ENCODE data around the gene CEACAM4. TPM values are rescaled to one million over a fixed set of nuclear protein-coding genes. Genes with fewer than 3 reads are reported as not detected.
"Not testable (repeated sequence)": the region's sequence is repeated elsewhere in the genome, so short reads cannot be mapped to it uniquely, and the experiment has no call there.

The CEACAM4 gene
- total RNA-seq: not detected

- ChIA-PET POLR2A (no interaction called here), CTCF (interaction anchor here (0.9 kb wide), 1 partner anchor 15 kb away, joined by 3 read pairs; no protein-coding TSS in a partner anchor)
- H3K27me3 Mint-ChIP-seq: peaks cover 35% of the 10 kb centered on the region
- no peak for DNase-seq
- H3K4me1 Mint-ChIP-seq (ENCODE audit: low read depth): no peaks in the 10 kb centered on the region
- no peak within 1 kb of the TSS for H3K27ac Mint-ChIP-seq
- intact Hi-C loops (cut with micrococcal nuclease): no loop called here
- H3K9me3 Mint-ChIP-seq: peaks cover 13% of the 10 kb centered on the region
- no peak within 1 kb of the TSS for H3K4me3 Mint-ChIP-seq
- H3K36me3 Mint-ChIP-seq: no peaks in the 10 kb centered on the region
Measured at GRCh38 chr19:41626877-41627276, at the start of gene CEACAM4. Gene CEACAM4 (minus strand): TSS chr19:41627074. CDS start chr19:41626963, 111 bp downstream.

- no peaks in the 10 kb centered on the region for H3K36me3 Mint-ChIP-seq
- CTCF ChIA-PET: no interaction called here
- no peaks in the 10 kb centered on the region for H3K9me3 Mint-ChIP-seq
- intact Hi-C loops (cut with micrococcal nuclease): no loop called here
- POLR2A ChIA-PET: no interaction called here
- H3K27ac Mint-ChIP-seq: no peak overlapping the region
- no peak for DNase-seq
- no peaks in the 10 kb centered on the region for H3K4me1 Mint-ChIP-seq (ENCODE audit: low read depth)
- H3K4me3 Mint-ChIP-seq: no peak overlapping the region
- H3K27me3 Mint-ChIP-seq: peaks cover 40% of the 10 kb centered on the region
Measured at GRCh38 chr19:41671486-41671885, 44.6 kb upstream of the CEACAM4 start.

GRCh38 chr19:41670755-41671154 is 43.9 kb upstream of the CEACAM4 start:
- Mint-ChIP-seq H3K27me3 (peaks cover 40% of the 10 kb centered on the region), H3K36me3 (no peaks in the 10 kb centered on the region), H3K27ac (no peak overlapping the region), H3K9me3 (peaks cover 6% of the 10 kb centered on the region), H3K4me3 (no peak overlapping the region), H3K4me1 (ENCODE audit: low read depth) (no peaks in the 10 kb centered on the region)
- intact Hi-C loops (cut with micrococcal nuclease): no loop called here
- ChIA-PET CTCF (no interaction called here), POLR2A (no interaction called here)
- no peak for DNase-seq

- POLR2A ChIA-PET: no interaction called here
- Mint-ChIP-seq H3K4me1 (ENCODE audit: low read depth) (no peaks in the 10 kb centered on the region), H3K4me3 (no peak overlapping the region), H3K9me3 (peaks cover 26% of the 10 kb centered on the region), H3K36me3 (peaks cover 4% of the 10 kb centered on the region), H3K27me3 (peaks cover 42% of the 10 kb centered on the region), H3K27ac (no peak overlapping the region)
- CTCF ChIA-PET: interaction anchor here (1.2 kb wide), 1 partner anchor 21 kb away, joined by 9 read pairs; no protein-coding TSS in a partner anchor
- intact Hi-C loops (cut with micrococcal nuclease): no loop called here
- no peak for DNase-seq
Measured at GRCh38 chr19:41668315-41668714, 41.4 kb upstream of the CEACAM4 start.

GRCh38 chr19:41666075-41666474 is 39.2 kb upstream of the CEACAM4 start:
- no peak for DNase-seq
- H3K4me1 Mint-ChIP-seq (ENCODE audit: low read depth): no peaks in the 10 kb centered on the region
- no peak overlapping the region for H3K27ac Mint-ChIP-seq
- H3K4me3 Mint-ChIP-seq: no peak overlapping the region
- ChIA-PET POLR2A (no interaction called here), CTCF (interaction anchor here (1.0 kb wide), 1 partner anchor 41 kb away, joined by 3 read pairs; no protein-coding TSS in a partner anchor)
- intact Hi-C loops (cut with micrococcal nuclease): no loop called here
- H3K9me3 Mint-ChIP-seq: peaks cover 26% of the 10 kb centered on the region
- peaks cover 38% of the 10 kb centered on the region for H3K27me3 Mint-ChIP-seq
- H3K36me3 Mint-ChIP-seq: peaks cover 4% of the 10 kb centered on the region

GRCh38 chr19:41657157-41657556 is 30.3 kb upstream of the CEACAM4 start:
- ChIA-PET POLR2A (no interaction called here), CTCF (interaction anchor here (0.8 to 7.6 kb wide), 3 partner anchors 10 to 34 kb away, joined by 3 to 90 read pairs (median 26); no protein-coding TSS in a partner anchor)
- no peak for DNase-seq
- H3K36me3 Mint-ChIP-seq: peaks cover 5% of the 10 kb centered on the region
- peaks cover 33% of the 10 kb centered on the region for H3K27me3 Mint-ChIP-seq
- peaks cover 17% of the 10 kb centered on the region for H3K9me3 Mint-ChIP-seq
- no peak overlapping the region for H3K4me3 Mint-ChIP-seq
- intact Hi-C loops (cut with micrococcal nuclease): no loop called here
- peaks cover 14% of the 10 kb centered on the region for H3K4me1 Mint-ChIP-seq (ENCODE audit: low read depth)
- no peak overlapping the region for H3K27ac Mint-ChIP-seq

- H3K27me3 Mint-ChIP-seq: peaks cover 31% of the 10 kb centered on the region
- peak; percentile 24 for DNase-seq
Measured at GRCh38 chr19:41656756-41657155, 29.9 kb upstream of the CEACAM4 start.

GRCh38 chr19:41652250-41652649 is 25.4 kb upstream of the CEACAM4 start:
- ChIA-PET POLR2A (no interaction called here), CTCF (interaction anchor here (1.1 to 7.6 kb wide), 4 partner anchors 11 to 143 kb away, joined by 3 to 90 read pairs (median 4); no protein-coding TSS in a partner anchor)
- Mint-ChIP-seq H3K9me3 (peaks cover 17% of the 10 kb centered on the region), H3K27me3 (peaks cover 26% of the 10 kb centered on the region), H3K4me3 (no peak overlapping the region), H3K4me1 (ENCODE audit: low read depth) (peaks cover 12% of the 10 kb centered on the region), H3K36me3 (peaks cover 5% of the 10 kb centered on the region), H3K27ac (no peak overlapping the region)
- no peak for DNase-seq
- intact Hi-C loops (cut with micrococcal nuclease): no loop called here

More at GRCh38 chr19:41656756-41657155, 29.9 kb upstream of the CEACAM4 start:
- POLR2A ChIA-PET; intact Hi-C loops (cut with micrococcal nuclease); H3K27ac Mint-ChIP-seq; H3K4me3 Mint-ChIP-seq; H3K36me3 Mint-ChIP-seq: not testable (repeated sequence)
- Mint-ChIP-seq H3K4me1 (ENCODE audit: low read depth) (peaks cover 14% of the 10 kb centered on the region), H3K9me3 (peaks cover 17% of the 10 kb centered on the region)
- CTCF ChIA-PET: interaction anchor here (3.1 to 7.6 kb wide), 2 partner anchors 9 to 16 kb away, joined by 26 to 90 read pairs; no protein-coding TSS in a partner anchor

GRCh38 chr19:41649827-41650226 is 23.0 kb upstream of the CEACAM4 start:
- DNase-seq: no peak
- POLR2A ChIA-PET: no interaction called here
- H3K36me3 Mint-ChIP-seq: peaks cover 5% of the 10 kb centered on the region
- peaks cover 29% of the 10 kb centered on the region for H3K27me3 Mint-ChIP-seq
- intact Hi-C loops (cut with micrococcal nuclease): no loop called here
- no peak overlapping the region for H3K4me3 Mint-ChIP-seq
- CTCF ChIA-PET: interaction anchor here (1.5 to 4.8 kb wide), 2 partner anchors 12 to 104 kb away, joined by 4 to 50 read pairs; no protein-coding TSS in a partner anchor
- H3K9me3 Mint-ChIP-seq: peaks cover 14% of the 10 kb centered on the region
- H3K4me1 Mint-ChIP-seq (ENCODE audit: low read depth): no peaks in the 10 kb centered on the region
- H3K27ac Mint-ChIP-seq: no peak overlapping the region

- intact Hi-C loops (cut with micrococcal nuclease): no loop called here
- ChIA-PET CTCF (interaction anchor here (0.6 to 4.8 kb wide), 40 partner anchors 8 to 1851 kb away, joined by 3 to 50 read pairs (median 3); partner anchors contain the start of genes CEACAM7, DMAC2 and RPS19), POLR2A (interaction anchor here (0.6 kb wide), 1 partner anchor 216 kb away, joined by 3 read pairs; no protein-coding TSS in a partner anchor)
- Mint-ChIP-seq H3K27me3 (peaks cover 30% of the 10 kb centered on the region), H3K4me1 (ENCODE audit: low read depth) (no peaks in the 10 kb centered on the region), H3K9me3 (no peaks in the 10 kb centered on the region), H3K36me3 (no peaks in the 10 kb centered on the region), H3K4me3 (no peak overlapping the region), H3K27ac (no peak overlapping the region)
- DNase-seq: peak; percentile 62
Measured at GRCh38 chr19:41646589-41647204, 19.8 kb upstream of the CEACAM4 start.

GRCh38 chr19:41641879-41642485 is 15.1 kb upstream of the CEACAM4 start:
- ChIA-PET POLR2A (no interaction called here), CTCF (interaction anchor here (0.7 to 8.2 kb wide), 39 partner anchors 6 to 1952 kb away, joined by 3 to 90 read pairs (median 5); partner anchors contain the start of genes CEACAM4, CEACAM7 and DMAC2)
- intact Hi-C loops (cut with micrococcal nuclease): loop anchor here (5.0 kb wide), 2 partner anchors 50 to 105 kb away; no protein-coding TSS in a partner anchor
- H3K4me3 Mint-ChIP-seq: no peak overlapping the region
- H3K27ac Mint-ChIP-seq: no peak overlapping the region
- H3K36me3 Mint-ChIP-seq: no peaks in the 10 kb centered on the region
- H3K4me1 Mint-ChIP-seq (ENCODE audit: low read depth): peaks cover 6% of the 10 kb centered on the region
- peak; percentile 74 for DNase-seq
- no peaks in the 10 kb centered on the region for H3K9me3 Mint-ChIP-seq
- peaks cover 11% of the 10 kb centered on the region for H3K27me3 Mint-ChIP-seq

GRCh38 chr19:41638641-41639081 is 11.8 kb upstream of the CEACAM4 start:
- Mint-ChIP-seq H3K27ac (no peak overlapping the region), H3K36me3 (no peaks in the 10 kb centered on the region), H3K27me3 (peaks cover 31% of the 10 kb centered on the region), H3K4me1 (ENCODE audit: low read depth) (peaks cover 6% of the 10 kb centered on the region), H3K9me3 (no peaks in the 10 kb centered on the region), H3K4me3 (no peak overlapping the region)
- ChIA-PET CTCF (interaction anchor here (0.6 to 8.2 kb wide), 5 partner anchors 10 to 68 kb away, joined by 3 to 90 read pairs (median 50); no protein-coding TSS in a partner anchor), POLR2A (no interaction called here)
- DNase-seq: no peak
- intact Hi-C loops (cut with micrococcal nuclease): no loop called here
